Measurements from ENCODE around the gene HSPB1.
A peak's percentile ranks its signal among the peaks of the same experiment; 100 is the strongest.
"Not testable (repeated sequence)": the region's sequence is repeated elsewhere in the genome, so short reads cannot be mapped to it uniquely, and the experiment has no call there.

The HSPB1 gene

GRCh38 chr7:76310102-76310957 is 7.9 kb downstream of the HSPB1 start:
- DNase-seq: no peak

- DNase-seq: not testable (repeated sequence)
Observed at GRCh38 chr7:76311838-76312237, 9.4 kb downstream of the HSPB1 start.

- DNase-seq: peak; percentile 91
Observed at GRCh38 chr7:76314042-76314721, 11.7 kb downstream of the HSPB1 start.

- DNase-seq: not testable (repeated sequence)
Observed at GRCh38 chr7:76314740-76315139, 12.3 kb downstream of the HSPB1 start.

- no peak for DNase-seq
Observed at GRCh38 chr7:76315364-76315763, 12.9 kb downstream of the HSPB1 start.

GRCh38 chr7:76316984-76317781 is 14.7 kb downstream of the HSPB1 start:
- DNase-seq: no peak

- peak; percentile 98 for DNase-seq
Observed at GRCh38 chr7:76317782-76318487, 15.5 kb downstream of the HSPB1 start.

GRCh38 chr7:76318488-76319353 is 16.2 kb downstream of the HSPB1 start:
- DNase-seq: peak; percentile 66

- no peak for DNase-seq
Observed at GRCh38 chr7:76325092-76325491, 22.6 kb downstream of the HSPB1 start.

- DNase-seq: no peak
Observed at GRCh38 chr7:76325811-76326210, 23.3 kb downstream of the HSPB1 start.

- DNase-seq: no peak
Observed at GRCh38 chr7:76326646-76327233, 24.3 kb downstream of the HSPB1 start.

GRCh38 chr7:76327610-76328009 is 25.1 kb downstream of the HSPB1 start:
- no peak for DNase-seq

- no peak for DNase-seq
Observed at GRCh38 chr7:76328389-76328788, 25.9 kb downstream of the HSPB1 start.

- no peak for DNase-seq
Observed at GRCh38 chr7:76329479-76329878, 27.0 kb downstream of the HSPB1 start.

- no peak for DNase-seq
Observed at GRCh38 chr7:76330261-76330660, 27.8 kb downstream of the HSPB1 start.

GRCh38 chr7:76330673-76331072 is 28.2 kb downstream of the HSPB1 start:
- no peak for DNase-seq

GRCh38 chr7:76332078-76332477 is 29.6 kb downstream of the HSPB1 start:
- no peak for DNase-seq

- DNase-seq: no peak
Observed at GRCh38 chr7:76333511-76334101, 31.1 kb downstream of the HSPB1 start.

GRCh38 chr7:76334320-76334967 is 32.0 kb downstream of the HSPB1 start:
- no peak for DNase-seq

GRCh38 chr7:76335417-76335816 is 32.9 kb downstream of the HSPB1 start:
- not testable (repeated sequence) for DNase-seq
